Measurements from ENCODE around the gene MYO7A. TPM values are rescaled to one million over a fixed set of nuclear protein-coding genes. Genes with fewer than 3 reads are reported as not detected.

The MYO7A gene
- total RNA-seq, 1 donor = under 0.01 TPM

DNA sequence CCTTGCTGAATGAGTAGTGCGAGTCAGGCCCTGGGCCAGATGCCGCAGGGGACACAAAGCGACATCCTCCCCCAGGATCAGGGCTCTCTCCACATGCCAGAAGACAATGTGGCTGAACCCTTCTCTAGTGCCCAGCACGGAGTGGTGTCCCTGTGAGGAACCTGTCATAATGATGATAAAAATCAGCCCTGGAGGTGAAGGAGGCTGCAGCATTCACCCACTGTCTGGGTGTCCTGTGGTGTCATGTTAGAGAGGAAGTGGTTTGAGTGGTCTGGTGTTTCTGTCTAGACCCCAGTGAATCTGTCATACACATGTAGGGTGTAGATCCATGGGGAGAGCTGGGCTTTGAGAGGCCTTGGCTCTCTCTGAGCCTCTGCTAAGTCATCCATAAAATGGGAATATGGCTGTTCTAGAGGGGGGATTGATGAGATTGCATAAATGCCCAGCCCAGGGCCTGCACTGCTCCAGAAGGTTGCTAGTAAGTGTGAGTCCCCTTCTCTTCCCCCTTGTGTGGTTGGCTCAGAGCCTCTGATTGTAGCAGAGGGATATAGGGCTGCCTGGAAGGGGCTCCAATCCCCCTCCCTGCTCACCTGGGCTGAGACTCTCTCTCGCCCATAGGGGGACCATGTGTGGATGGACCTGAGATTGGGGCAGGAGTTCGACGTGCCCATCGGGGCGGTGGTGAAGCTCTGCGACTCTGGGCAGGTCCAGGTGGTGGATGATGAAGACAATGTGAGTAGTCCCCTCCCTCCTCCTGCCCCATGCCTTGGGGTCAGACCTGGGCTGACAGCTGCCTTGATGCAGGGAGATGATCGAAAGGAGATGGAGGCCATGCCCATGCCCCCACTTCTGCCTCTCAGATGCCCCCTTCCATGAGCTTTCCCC, 14.3 kb downstream of the MYO7A start:
- Histone ChIP-seq H4K20me1 (ENCODE audit: insufficient read depth, low read length) (no peaks in the 10 kb centered on the region), H3K27ac (ENCODE audit: low read depth, low read length) (no peak overlapping the region), H3K4me2 (ENCODE audit: insufficient read depth, low read length) (no peak overlapping the region), H3K4me1 (ENCODE audit: insufficient read depth, low read length) (peaks cover 12% of the 10 kb centered on the region), H3K9me3 (ENCODE audit: low read depth, low read length) (no peaks in the 10 kb centered on the region), H3K27me3 (ENCODE audit: insufficient read depth, low read length) (peaks cover 9% of the 10 kb centered on the region), H3K79me2 (ENCODE audit: insufficient read depth, low read length) (no peaks in the 10 kb centered on the region), H3K36me3 (ENCODE audit: insufficient read depth, low read length) (no peaks in the 10 kb centered on the region), H3K4me3 (ENCODE audit: insufficient read depth, low read length) (no peak overlapping the region), H2AFZ (ENCODE audit: low read length) (no peak overlapping the region)
- TF ChIP-seq, protein P1, sequence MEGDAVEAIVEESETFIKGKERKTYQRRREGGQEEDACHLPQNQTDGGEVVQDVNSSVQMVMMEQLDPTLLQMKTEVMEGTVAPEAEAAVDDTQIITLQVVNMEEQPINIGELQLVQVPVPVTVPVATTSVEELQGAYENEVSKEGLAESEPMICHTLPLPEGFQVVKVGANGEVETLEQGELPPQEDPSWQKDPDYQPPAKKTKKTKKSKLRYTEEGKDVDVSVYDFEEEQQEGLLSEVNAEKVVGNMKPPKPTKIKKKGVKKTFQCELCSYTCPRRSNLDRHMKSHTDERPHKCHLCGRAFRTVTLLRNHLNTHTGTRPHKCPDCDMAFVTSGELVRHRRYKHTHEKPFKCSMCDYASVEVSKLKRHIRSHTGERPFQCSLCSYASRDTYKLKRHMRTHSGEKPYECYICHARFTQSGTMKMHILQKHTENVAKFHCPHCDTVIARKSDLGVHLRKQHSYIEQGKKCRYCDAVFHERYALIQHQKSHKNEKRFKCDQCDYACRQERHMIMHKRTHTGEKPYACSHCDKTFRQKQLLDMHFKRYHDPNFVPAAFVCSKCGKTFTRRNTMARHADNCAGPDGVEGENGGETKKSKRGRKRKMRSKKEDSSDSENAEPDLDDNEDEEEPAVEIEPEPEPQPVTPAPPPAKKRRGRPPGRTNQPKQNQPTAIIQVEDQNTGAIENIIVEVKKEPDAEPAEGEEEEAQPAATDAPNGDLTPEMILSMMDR (IDR thresholded peaks at IDR 0.05; ENCODE audit: extremely low read depth, low read depth, low read length) = no peak
- DNase-seq (ENCODE audit: insufficient read length, low spot score, missing footprints) = peak; percentile 56

DNA sequence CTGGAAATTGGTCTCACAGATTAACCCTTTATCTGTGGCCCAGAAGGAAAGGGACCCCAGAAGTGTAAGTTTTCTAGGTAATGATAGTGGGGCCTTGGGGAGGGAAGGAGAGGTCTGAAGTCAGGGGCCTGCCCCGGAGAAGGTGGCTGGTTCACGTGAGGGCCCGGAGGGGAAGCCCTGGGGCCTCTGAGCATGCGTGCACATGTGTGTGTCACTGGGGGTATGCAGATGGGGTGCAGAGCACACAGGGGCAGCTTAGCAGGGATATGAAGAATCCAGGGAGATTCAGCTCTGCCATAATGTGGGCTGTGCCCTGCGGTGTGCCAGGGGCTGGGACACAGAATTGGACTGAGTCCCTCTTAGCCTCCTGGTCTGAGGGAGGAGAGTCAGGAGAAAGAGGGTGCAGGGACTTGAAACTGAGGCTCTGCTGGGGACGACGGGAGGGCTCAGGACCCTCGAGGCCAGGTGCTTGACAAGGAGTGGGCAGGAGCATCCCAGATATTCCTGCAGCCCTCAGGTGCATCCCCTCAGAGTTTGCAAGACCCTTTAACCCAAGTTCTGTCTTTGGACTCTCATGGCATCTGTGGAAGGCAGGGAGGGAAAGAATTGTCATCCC, 15.5 kb downstream of the MYO7A start:
- DNase-seq (ENCODE audit: insufficient read length, low spot score, missing footprints) = peak; percentile 77
- no peak overlapping the region for H3K4me3 ChIP-seq (ENCODE audit: insufficient read depth, low read length)
- no peaks in the 10 kb centered on the region for H4K20me1 ChIP-seq (ENCODE audit: insufficient read depth, low read length)
- no peak overlapping the region for H3K4me2 ChIP-seq (ENCODE audit: insufficient read depth, low read length)
- no peaks in the 10 kb centered on the region for H3K9me3 ChIP-seq (ENCODE audit: low read depth, low read length)
- no peaks in the 10 kb centered on the region for H3K79me2 ChIP-seq (ENCODE audit: insufficient read depth, low read length)
- TF ChIP-seq, protein P1 (IDR thresholded peaks at IDR 0.05; ENCODE audit: extremely low read depth, low read depth, low read length) = no peak
- H3K4me1 ChIP-seq (ENCODE audit: insufficient read depth, low read length) = peaks cover 12% of the 10 kb centered on the region
- H3K27ac ChIP-seq (ENCODE audit: low read depth, low read length) = no peak overlapping the region
- H3K36me3 ChIP-seq (ENCODE audit: insufficient read depth, low read length) = no peaks in the 10 kb centered on the region
- H3K27me3 ChIP-seq (ENCODE audit: insufficient read depth, low read length) = peaks cover 9% of the 10 kb centered on the region
- no peak overlapping the region for H2AFZ ChIP-seq (ENCODE audit: low read length)

DNA sequence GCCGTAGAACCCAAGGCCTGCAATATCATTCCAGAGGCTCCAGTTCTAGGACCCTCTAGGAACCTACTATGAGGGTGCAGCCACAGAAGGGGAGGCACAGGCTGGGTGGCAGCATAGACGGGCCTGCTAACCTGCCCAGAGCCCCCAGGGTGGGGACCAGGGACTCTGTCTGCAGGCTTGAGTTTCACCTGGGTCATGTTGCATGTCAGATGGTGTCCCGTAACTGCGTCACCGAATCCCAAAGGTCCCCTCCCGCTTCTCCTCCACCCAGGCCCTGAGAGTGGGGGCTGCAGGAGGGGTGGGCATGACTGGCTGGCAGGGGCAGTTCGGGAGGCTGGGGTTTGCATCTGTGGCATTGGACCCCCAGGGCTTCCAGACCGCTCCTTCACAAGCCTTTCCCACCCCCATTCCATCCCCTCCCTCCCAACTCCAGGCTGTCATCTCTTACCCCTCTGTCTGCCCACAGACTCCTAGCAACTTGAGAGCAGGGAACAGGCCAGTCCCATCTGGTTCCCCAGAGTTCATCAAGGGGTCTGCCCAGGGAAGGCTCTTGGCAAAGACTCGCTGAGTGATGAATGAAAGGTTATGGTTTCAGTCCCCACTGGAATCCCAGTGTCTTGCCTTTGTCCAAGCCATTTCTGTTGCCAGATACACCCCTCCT, 16.3 kb downstream of the MYO7A start:
- Histone ChIP-seq H3K27me3 (ENCODE audit: insufficient read depth, low read length) (peaks cover 9% of the 10 kb centered on the region), H3K4me3 (ENCODE audit: insufficient read depth, low read length) (no peak overlapping the region), H3K4me2 (ENCODE audit: insufficient read depth, low read length) (no peak overlapping the region), H3K27ac (ENCODE audit: low read depth, low read length) (no peak overlapping the region), H3K79me2 (ENCODE audit: insufficient read depth, low read length) (no peaks in the 10 kb centered on the region), H3K4me1 (ENCODE audit: insufficient read depth, low read length) (peaks cover 12% of the 10 kb centered on the region), H4K20me1 (ENCODE audit: insufficient read depth, low read length) (no peaks in the 10 kb centered on the region), H3K36me3 (ENCODE audit: insufficient read depth, low read length) (no peaks in the 10 kb centered on the region), H2AFZ (ENCODE audit: low read length) (no peak overlapping the region), H3K9me3 (ENCODE audit: low read depth, low read length) (no peaks in the 10 kb centered on the region)
- TF ChIP-seq, protein P1 (IDR thresholded peaks at IDR 0.05; ENCODE audit: extremely low read depth, low read depth, low read length) = no peak
- peak; percentile 85 for DNase-seq (ENCODE audit: insufficient read length, low spot score, missing footprints)
